K562 (cell line): ENCODE results near the gene ESCO1. TPM values are rescaled to one million over a fixed set of nuclear protein-coding genes. Genes with fewer than 3 reads are reported as not detected.

Experiments
- CBX3 ChIP-seq, 2 experiments: IDR thresholded peaks; 1 replicate in 1 of 2; 2 replicates in 1 of 2; pipeline ENCODE4 v1.6.1; 2012; ENCODE audit warnings: inconsistent platforms in 2 of 2, low read length in 2 of 2, borderline replicate concordance in 1 of 2, control low read depth in 1 of 2
- CHD7 ChIP-seq: fragments of 200-600 bp; sonication (generic); IDR thresholded peaks from one replicate; pipeline ENCODE4 v1.6.1; 2012; ENCODE audit warnings: mild to moderate bottlenecking, low read depth, low read length, inconsistent platforms
- DIDO1 ChIP-seq: fragments of 450-650 bp; IDR thresholded peaks from 2 replicates; pipeline ENCODE4 v1.6.1; 2016; ENCODE audit warnings: low read depth, missing biosample characterization, missing genetic modification characterization
- POLR2A ChIP-seq: fragments of 450-650 bp; conservative IDR thresholded peaks from 2 replicates; pipeline ENCODE4 v1.6.1; 2016
- PURB ChIP-seq: sonication (generic); formaldehyde crosslinking; IDR thresholded peaks from 2 replicates; pipeline ENCODE4 v1.9.0; 2021; ENCODE audit warnings: low read depth, mild to moderate bottlenecking, missing genetic modification reagents
- TAF1 ChIP-seq: IDR thresholded peaks from 2 replicates; pipeline ENCODE4 v1.6.1; 2011; ENCODE audit warnings: mild to moderate bottlenecking, low read length, moderate library complexity; ENCODE audit not compliant: insufficient read depth, control insufficient read depth, severe bottlenecking; ENCODE audit errors: extremely low read depth
- TRIM25 ChIP-seq: fragments of 450-650 bp; IDR thresholded peaks from 2 replicates; pipeline ENCODE4 v1.7.0; 2016; ENCODE audit warnings: borderline replicate concordance
- TSC22D4 ChIP-seq: fragments of 450-650 bp; IDR thresholded peaks from 2 replicates; pipeline ENCODE4 v1.6.1; 2016; ENCODE audit warnings: missing genetic modification characterization, missing biosample characterization, control low read depth
- ZBTB33 ChIP-seq: sonication (generic); formaldehyde crosslinking; IDR thresholded peaks from 2 replicates; pipeline ENCODE4 v1.8.1; 2023; ENCODE audit warnings: mild to moderate bottlenecking, missing genetic modification reagents
- polyA plus RNA-seq, 8 experiments: library from polyadenylated mRNA; depleted of rRNA in 4 of 8; stranded (reverse) in 5 of 8; unstranded in 3 of 8; fragments of >200 nt; fragmentation: Nextera tagmentation in 2 of 8; fragmentation: Illumina TruSeq in 1 of 8; extraction: Ambion mirVana in 2 of 8; extraction: Trizol in 1 of 8; gene quantifications; 2 replicates each; pipeline versions ENCODE4 v1.2.1 to v1.2.3, GENCODE V29; 2011 to 2014; ENCODE audit warnings: inconsistent platforms in 1 of 8, missing spikeins in 1 of 8
- total RNA-seq, 7 experiments: library from RNA; depleted of rRNA in 6 of 7; stranded (reverse); fragments of >200 nt in 6 of 7; fragmentation: Illumina TruSeq in 2 of 7; extraction: Trizol in 2 of 7; gene quantifications; 2 replicates each; pipeline versions ENCODE4 v1.2.1 to v1.2.3, GENCODE V29; 2011 to 2021; ENCODE audit warnings: low replicate concordance in 1 of 7

ESCO1 gene
- total and polyA plus RNA-seq, 9 of the 15 experiments (the other 6 are each of a cell fraction or from before 2014, with no cell fraction given), result 15.0 to 31.3 (median 19.6) TPM

- TF ChIP-seq CHD7 (no peak), CBX3 (IDR thresholded peaks at IDR 0.05; ENCODE audit: borderline replicate concordance in 1 of 2, low read length in 2 of 2) (peak in 1 of 2 experiments; percentile 77; a peak in 2 of 3 replicates), TRIM25 (no peak), DIDO1 (tag) (peak; percentile 77), PURB (CRISPR knock-in tag) (no peak), POLR2A (peak; percentile 98), TSC22D4 (tag) (no peak), TAF1 (peak; percentile 95), ZBTB33 (CRISPR knock-in tag) (peak; percentile 88)
Observed at GRCh38 chr18:21612125-21613039, 11.9 kb upstream of the ESCO1 start, which contains the start of gene SNRPD1 (continued).
